H1 (cell line): Measurements from ENCODE around the gene ELOVL3.
A peak's percentile ranks its signal among the peaks of the same experiment; 100 is the strongest.

Experiments
- ASH2L ChIP-seq: fragments of 200-600, 300-600 bp; sonication (generic); IDR thresholded peaks from one replicate; pipeline ENCODE4 v1.7.1; 2017; ENCODE audit warnings: low read length
- CHD1 ChIP-seq: IDR thresholded peaks from 2 replicates; pipeline ENCODE4 v1.6.1; 2012; ENCODE audit warnings: low read depth, low read length, improper control_type of control experiment
- EGR1 ChIP-seq: IDR thresholded peaks from 2 replicates; pipeline ENCODE4 v1.6.1; 2011; ENCODE audit warnings: low read depth, low read length, borderline replicate concordance
- EP300 ChIP-seq, 2 experiments: IDR thresholded peaks; 1 replicate in 1 of 2; 2 replicates in 1 of 2; pipeline ENCODE4 v1.6.1; 2011 to 2012; ENCODE audit warnings: low read depth in 2 of 2, low read length in 2 of 2, mild to moderate bottlenecking in 2 of 2, borderline replicate concordance in 1 of 2, inconsistent platforms in 1 of 2, moderate library complexity in 1 of 2
- EZH2 ChIP-seq: fragments of 200-600 bp; sonication (generic); IDR thresholded peaks from 2 replicates; pipeline ENCODE4 v1.7.1; 2012; ENCODE audit warnings: low read depth, mild to moderate bottlenecking, moderate library complexity, low read length, inconsistent platforms; ENCODE audit not compliant: severe bottlenecking
- KDM4A ChIP-seq: IDR thresholded peaks from one replicate; pipeline ENCODE4 v1.7.1; 2012; ENCODE audit warnings: low read depth, mild to moderate bottlenecking, moderate library complexity, low read length, inconsistent platforms; ENCODE audit not compliant: severe bottlenecking
- POLR2A ChIP-seq, 2 experiments: IDR thresholded peaks; 1 replicate in 1 of 2; 2 replicates in 1 of 2; pipeline ENCODE4 v1.6.1; 2011; ENCODE audit warnings: low read depth in 2 of 2, low read length in 2 of 2, mild to moderate bottlenecking in 2 of 2; ENCODE audit errors: control extremely low read depth in 1 of 2
- RXRA ChIP-seq: IDR thresholded peaks from 2 replicates; pipeline ENCODE4 v1.6.1; 2011; ENCODE audit warnings: low read depth, mild to moderate bottlenecking, low read length, moderate library complexity; ENCODE audit not compliant: insufficient read depth
- SIN3A ChIP-seq, 2 experiments: IDR thresholded peaks in 1 of 2; conservative IDR thresholded peaks in 1 of 2; 2 replicates each; pipeline ENCODE4 v1.6.1; 2011 to 2012; ENCODE audit warnings: low read length in 2 of 2, improper control_type of control experiment in 1 of 2, low read depth in 1 of 2, mild to moderate bottlenecking in 1 of 2
- TAF1 ChIP-seq: IDR thresholded peaks from 2 replicates; pipeline ENCODE4 v1.6.1; 2011; ENCODE audit warnings: mild to moderate bottlenecking, low read depth, low read length
- ZNF274 ChIP-seq: IDR thresholded peaks from 2 replicates; pipeline ENCODE4 v1.7.0; 2012; ENCODE audit warnings: low read length, borderline replicate concordance; ENCODE audit errors: extremely low read depth
- TF ChIP-seq, protein P1 (sequence below), 3 experiments: IDR thresholded peaks; 1 replicate in 2 of 3; 2 replicates in 1 of 3; pipeline versions ENCODE4 v1.5.1 to v1.6.1; 2011; ENCODE audit warnings: low read length in 3 of 3, mild to moderate bottlenecking in 3 of 3, inconsistent platforms in 2 of 3, low read depth in 1 of 3, moderate library complexity in 1 of 3; ENCODE audit not compliant: insufficient read depth in 1 of 3; ENCODE audit errors: control extremely low read depth in 1 of 3
- TF ChIP-seq, protein P2 (sequence below): IDR thresholded peaks from 2 replicates; pipeline ENCODE4 v1.6.1; 2012; ENCODE audit warnings: inconsistent platforms
- TF ChIP-seq, protein P3 (sequence below): IDR thresholded peaks from 2 replicates; pipeline ENCODE4 v1.6.1; 2012; ENCODE audit warnings: low read length, inconsistent platforms

DNA sequence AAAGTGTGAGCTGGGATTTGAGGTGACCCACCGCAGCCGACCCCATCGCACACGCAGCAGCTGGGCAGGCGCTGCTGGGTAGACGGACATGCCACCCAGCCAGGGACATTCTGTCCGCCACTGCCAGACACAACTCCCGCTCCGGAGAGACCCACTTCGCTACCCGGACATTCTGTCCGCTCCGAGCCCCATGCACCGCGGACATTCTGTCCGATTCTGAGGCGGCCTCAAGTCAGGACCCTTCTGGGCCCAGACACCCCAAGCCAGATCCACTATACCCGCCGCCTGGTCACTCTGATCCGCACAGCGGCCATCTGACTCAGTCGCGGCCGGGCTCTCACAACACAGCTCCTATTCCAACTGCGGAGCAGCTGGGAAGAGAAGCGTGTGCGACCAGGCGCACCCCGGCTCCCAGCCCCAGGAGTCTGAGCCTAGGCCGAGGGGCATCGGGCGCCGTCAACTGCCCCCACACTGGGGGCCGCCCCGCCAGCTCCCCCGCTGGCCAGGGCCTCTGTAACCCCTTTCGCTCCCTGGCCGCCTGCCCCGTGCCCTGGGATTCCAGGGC lies 14.4 kb downstream of the ELOVL3 start:
- TF ChIP-seq, protein P1, sequence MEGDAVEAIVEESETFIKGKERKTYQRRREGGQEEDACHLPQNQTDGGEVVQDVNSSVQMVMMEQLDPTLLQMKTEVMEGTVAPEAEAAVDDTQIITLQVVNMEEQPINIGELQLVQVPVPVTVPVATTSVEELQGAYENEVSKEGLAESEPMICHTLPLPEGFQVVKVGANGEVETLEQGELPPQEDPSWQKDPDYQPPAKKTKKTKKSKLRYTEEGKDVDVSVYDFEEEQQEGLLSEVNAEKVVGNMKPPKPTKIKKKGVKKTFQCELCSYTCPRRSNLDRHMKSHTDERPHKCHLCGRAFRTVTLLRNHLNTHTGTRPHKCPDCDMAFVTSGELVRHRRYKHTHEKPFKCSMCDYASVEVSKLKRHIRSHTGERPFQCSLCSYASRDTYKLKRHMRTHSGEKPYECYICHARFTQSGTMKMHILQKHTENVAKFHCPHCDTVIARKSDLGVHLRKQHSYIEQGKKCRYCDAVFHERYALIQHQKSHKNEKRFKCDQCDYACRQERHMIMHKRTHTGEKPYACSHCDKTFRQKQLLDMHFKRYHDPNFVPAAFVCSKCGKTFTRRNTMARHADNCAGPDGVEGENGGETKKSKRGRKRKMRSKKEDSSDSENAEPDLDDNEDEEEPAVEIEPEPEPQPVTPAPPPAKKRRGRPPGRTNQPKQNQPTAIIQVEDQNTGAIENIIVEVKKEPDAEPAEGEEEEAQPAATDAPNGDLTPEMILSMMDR (IDR thresholded peaks at IDR 0.05; ENCODE audit: control extremely low read depth in 1 of 3, insufficient read depth in 1 of 3, low read depth in 1 of 3, low read length in 3 of 3) = no peak
- TF ChIP-seq RXRA = no peak
- TF ChIP-seq, protein P2, sequence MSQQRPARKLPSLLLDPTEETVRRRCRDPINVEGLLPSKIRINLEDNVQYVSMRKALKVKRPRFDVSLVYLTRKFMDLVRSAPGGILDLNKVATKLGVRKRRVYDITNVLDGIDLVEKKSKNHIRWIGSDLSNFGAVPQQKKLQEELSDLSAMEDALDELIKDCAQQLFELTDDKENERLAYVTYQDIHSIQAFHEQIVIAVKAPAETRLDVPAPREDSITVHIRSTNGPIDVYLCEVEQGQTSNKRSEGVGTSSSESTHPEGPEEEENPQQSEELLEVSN = no peak
- TF ChIP-seq KDM4A = no peak
- TF ChIP-seq, protein P3, sequence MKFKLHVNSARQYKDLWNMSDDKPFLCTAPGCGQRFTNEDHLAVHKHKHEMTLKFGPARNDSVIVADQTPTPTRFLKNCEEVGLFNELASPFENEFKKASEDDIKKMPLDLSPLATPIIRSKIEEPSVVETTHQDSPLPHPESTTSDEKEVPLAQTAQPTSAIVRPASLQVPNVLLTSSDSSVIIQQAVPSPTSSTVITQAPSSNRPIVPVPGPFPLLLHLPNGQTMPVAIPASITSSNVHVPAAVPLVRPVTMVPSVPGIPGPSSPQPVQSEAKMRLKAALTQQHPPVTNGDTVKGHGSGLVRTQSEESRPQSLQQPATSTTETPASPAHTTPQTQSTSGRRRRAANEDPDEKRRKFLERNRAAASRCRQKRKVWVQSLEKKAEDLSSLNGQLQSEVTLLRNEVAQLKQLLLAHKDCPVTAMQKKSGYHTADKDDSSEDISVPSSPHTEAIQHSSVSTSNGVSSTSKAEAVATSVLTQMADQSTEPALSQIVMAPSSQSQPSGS = no peak
- no peak for TF ChIP-seq EP300 (IDR thresholded peaks at IDR 0.05; ENCODE audit: borderline replicate concordance in 1 of 2, low read depth in 2 of 2, low read length in 2 of 2)
- TF ChIP-seq CHD1 = no peak
- TF ChIP-seq EGR1 = no peak
- no peak for TF ChIP-seq ZNF274
- no peak for TF ChIP-seq ASH2L
- TF ChIP-seq TAF1 = no peak
- no peak for TF ChIP-seq POLR2A (IDR thresholded peaks at IDR 0.05; ENCODE audit: control extremely low read depth in 1 of 2, low read depth in 2 of 2, low read length in 2 of 2)
- TF ChIP-seq SIN3A (conservative IDR thresholded peaks at IDR 0.05 in 1 of 2, IDR thresholded peaks at IDR 0.05 in 1 of 2; ENCODE audit: low read depth in 1 of 2, low read length in 2 of 2) = no peak; a peak in 1 of 4 replicates
- peak; percentile 91 for TF ChIP-seq EZH2
